GM21367 (cell line): ENCODE measurements around the gene ASB1.

Experiments used
- ATAC-seq: cut with Tn5 transposase; IDR thresholded peaks from one replicate; pipeline ENCODE4 v1.9.1; 2021; ENCODE audit not compliant: unreplicated experiment

The ASB1 gene

GRCh38 chr2:238426568-238427434 is at the start of gene ASB1:
Gene ASB1 (plus strand): TSS chr2:238426927. CDS start chr2:238427071, 144 bp downstream.
- peak; percentile 74 for ATAC-seq

GRCh38 chr2:238378230-238379095 is 48.3 kb upstream of the ASB1 start:
- no peak for ATAC-seq

- no peak for ATAC-seq
Observed at GRCh38 chr2:238379096-238379810, 47.5 kb upstream of the ASB1 start.

GRCh38 chr2:238380336-238380735 is 46.4 kb upstream of the ASB1 start:
- ATAC-seq: no peak

GRCh38 chr2:238380785-238381184 is 45.9 kb upstream of the ASB1 start:
- ATAC-seq: no peak

GRCh38 chr2:238381341-238382115 is 45.2 kb upstream of the ASB1 start:
- no peak for ATAC-seq

- no peak for ATAC-seq
Observed at GRCh38 chr2:238382381-238382781, 44.3 kb upstream of the ASB1 start.

GRCh38 chr2:238383135-238383534 is 43.6 kb upstream of the ASB1 start:
- ATAC-seq: no peak

GRCh38 chr2:238383743-238384380 is 42.9 kb upstream of the ASB1 start:
- ATAC-seq: no peak

- ATAC-seq: no peak
Observed at GRCh38 chr2:238387332-238387731, 39.4 kb upstream of the ASB1 start.

- no peak for ATAC-seq
Observed at GRCh38 chr2:238388794-238389193, 37.9 kb upstream of the ASB1 start.

- no peak for ATAC-seq
Observed at GRCh38 chr2:238389988-238390589, 36.6 kb upstream of the ASB1 start.

- ATAC-seq: no peak
Observed at GRCh38 chr2:238391042-238391689, 35.6 kb upstream of the ASB1 start.

GRCh38 chr2:238396663-238397062 is 30.1 kb upstream of the ASB1 start:
- no peak for ATAC-seq

GRCh38 chr2:238397356-238397755 is 29.4 kb upstream of the ASB1 start:
- ATAC-seq: no peak

- ATAC-seq: no peak
Observed at GRCh38 chr2:238398577-238398976, 28.1 kb upstream of the ASB1 start.

GRCh38 chr2:238399094-238399493 is 27.6 kb upstream of the ASB1 start:
- ATAC-seq: no peak

- ATAC-seq: no peak
Observed at GRCh38 chr2:238401551-238401950, 25.2 kb upstream of the ASB1 start.
